Measurements from ENCODE around the gene ATP6V1D. TPM values are rescaled to one million over a fixed set of nuclear protein-coding genes. Genes with fewer than 3 reads are reported as not detected.

Gene ATP6V1D
- total RNA-seq, 2 experiments from 2014 or later, result 18.8 to 20.7 TPM

DNA sequence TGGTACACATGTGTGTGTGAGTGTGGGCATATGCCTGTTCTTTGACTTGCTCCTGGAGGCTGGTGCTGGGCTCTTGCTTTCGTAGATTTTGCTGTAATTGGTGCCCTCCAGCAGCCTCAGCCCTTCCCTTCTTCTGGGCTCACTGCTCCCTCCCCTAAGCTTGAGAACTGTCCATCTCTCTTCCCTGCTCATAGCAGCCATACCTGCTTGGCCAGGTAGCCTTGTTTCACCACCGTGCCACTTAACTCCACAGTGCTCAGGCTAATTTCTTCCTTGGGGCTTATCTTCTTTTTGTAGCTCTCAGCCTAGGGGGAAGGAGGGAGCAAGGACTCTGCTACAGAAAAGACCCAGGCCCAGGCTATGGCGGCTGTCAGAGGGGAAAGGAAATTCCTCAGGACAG is 32.5 kb upstream of the ATP6V1D start:
- TF ChIP-seq, protein P1, sequence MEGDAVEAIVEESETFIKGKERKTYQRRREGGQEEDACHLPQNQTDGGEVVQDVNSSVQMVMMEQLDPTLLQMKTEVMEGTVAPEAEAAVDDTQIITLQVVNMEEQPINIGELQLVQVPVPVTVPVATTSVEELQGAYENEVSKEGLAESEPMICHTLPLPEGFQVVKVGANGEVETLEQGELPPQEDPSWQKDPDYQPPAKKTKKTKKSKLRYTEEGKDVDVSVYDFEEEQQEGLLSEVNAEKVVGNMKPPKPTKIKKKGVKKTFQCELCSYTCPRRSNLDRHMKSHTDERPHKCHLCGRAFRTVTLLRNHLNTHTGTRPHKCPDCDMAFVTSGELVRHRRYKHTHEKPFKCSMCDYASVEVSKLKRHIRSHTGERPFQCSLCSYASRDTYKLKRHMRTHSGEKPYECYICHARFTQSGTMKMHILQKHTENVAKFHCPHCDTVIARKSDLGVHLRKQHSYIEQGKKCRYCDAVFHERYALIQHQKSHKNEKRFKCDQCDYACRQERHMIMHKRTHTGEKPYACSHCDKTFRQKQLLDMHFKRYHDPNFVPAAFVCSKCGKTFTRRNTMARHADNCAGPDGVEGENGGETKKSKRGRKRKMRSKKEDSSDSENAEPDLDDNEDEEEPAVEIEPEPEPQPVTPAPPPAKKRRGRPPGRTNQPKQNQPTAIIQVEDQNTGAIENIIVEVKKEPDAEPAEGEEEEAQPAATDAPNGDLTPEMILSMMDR (IDR thresholded peaks at IDR 0.05), result no peak
- H3K4me3 Mint-ChIP-seq, result no peak overlapping the region
- no peaks in the 10 kb centered on the region for H3K9me3 Mint-ChIP-seq
- peaks cover 2% of the 10 kb centered on the region for H3K36me3 Mint-ChIP-seq (ENCODE audit: low read depth)
- no peak for DNase-seq
- ATAC-seq, result no peak
- H3K4me1 Mint-ChIP-seq (ENCODE audit: low read depth), result no peaks in the 10 kb centered on the region
- intact Hi-C loops (cut with micrococcal nuclease), result no loop called here
- no peak overlapping the region for H3K27ac Mint-ChIP-seq
- POLR2A ChIA-PET, result no interaction called here
- no peaks in the 10 kb centered on the region for H3K27me3 Mint-ChIP-seq
- CTCF ChIA-PET, result interaction anchor here (0.9 kb wide), 1 partner anchor 9 kb away, joined by 3 read pairs; no protein-coding TSS in a partner anchor

DNA sequence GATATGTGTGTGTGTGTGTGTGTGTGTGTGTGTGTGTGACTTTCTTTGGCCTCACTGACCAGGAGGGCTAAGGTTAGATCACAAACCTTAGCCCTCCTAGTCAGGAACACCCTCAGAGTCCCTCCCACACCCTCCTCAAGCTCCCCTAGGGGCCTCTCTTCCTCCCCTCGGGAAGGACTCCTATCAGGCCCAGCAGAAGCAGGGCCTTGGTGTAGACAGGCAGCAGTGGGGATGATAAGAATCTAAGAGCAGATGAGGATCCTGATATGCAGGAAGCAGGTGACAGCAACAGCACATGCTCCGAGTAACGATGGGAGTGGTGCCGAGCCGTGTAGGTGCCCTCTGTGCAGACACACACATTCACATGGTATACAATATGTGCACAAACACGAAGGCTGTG is 31.7 kb upstream of the ATP6V1D start:
- H3K9me3 Mint-ChIP-seq, result no peaks in the 10 kb centered on the region
- TF ChIP-seq, protein P1 (IDR thresholded peaks at IDR 0.05), result no peak

DNA sequence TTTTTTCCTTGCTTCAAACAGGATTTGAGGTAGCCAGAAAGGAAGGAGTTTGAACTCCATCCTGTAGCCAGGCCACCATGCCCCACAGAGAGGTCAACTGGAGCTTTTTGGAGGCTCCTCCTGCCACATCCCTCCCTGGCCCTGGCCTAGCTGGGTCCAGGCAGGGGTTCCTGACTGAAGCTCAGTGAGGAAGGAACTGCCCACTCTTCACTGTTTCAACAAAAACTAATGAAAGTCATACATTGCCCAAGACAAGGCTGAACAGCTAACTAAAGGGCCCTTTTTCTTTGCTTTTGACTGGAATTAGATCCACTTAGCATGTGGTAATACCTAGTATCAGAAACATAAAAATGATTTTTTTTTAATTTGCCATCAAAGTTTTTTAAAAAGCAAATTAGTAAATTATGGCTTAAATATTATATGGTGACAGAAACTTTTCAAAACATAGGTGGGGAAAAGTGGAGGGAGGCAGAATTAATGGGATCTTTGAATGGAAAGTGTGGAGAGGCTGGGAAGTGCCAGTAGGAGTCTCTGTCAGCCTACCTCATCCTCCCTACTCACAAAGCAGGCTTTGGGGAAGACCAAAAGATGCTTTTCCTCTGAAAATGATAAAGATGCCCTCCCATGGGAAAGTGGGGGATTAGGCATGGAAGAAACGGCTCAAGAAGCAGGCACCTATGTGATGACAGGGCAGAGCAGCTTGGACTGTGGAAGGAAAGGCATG is 30.4 kb upstream of the ATP6V1D start:
- no peak overlapping the region for H3K4me3 Mint-ChIP-seq
- H3K27ac Mint-ChIP-seq, result no peak overlapping the region

More for the DNA sequence above, 31.7 kb upstream of the ATP6V1D start:
- no peak for DNase-seq
- Mint-ChIP-seq H3K4me3 (no peak overlapping the region), H3K4me1 (ENCODE audit: low read depth) (no peaks in the 10 kb centered on the region), H3K27ac (no peak overlapping the region), H3K36me3 (ENCODE audit: low read depth) (peaks cover 9% of the 10 kb centered on the region), H3K27me3 (no peaks in the 10 kb centered on the region)
- ChIA-PET POLR2A (interaction anchor here (1.1 kb wide), 1 partner anchor 16 kb away, joined by 3 read pairs; no protein-coding TSS in a partner anchor), CTCF (interaction anchor here (0.9 kb wide), 1 partner anchor 9 kb away, joined by 3 read pairs; no protein-coding TSS in a partner anchor)
- intact Hi-C loops (cut with micrococcal nuclease), result no loop called here
- no peak for ATAC-seq

DNA sequence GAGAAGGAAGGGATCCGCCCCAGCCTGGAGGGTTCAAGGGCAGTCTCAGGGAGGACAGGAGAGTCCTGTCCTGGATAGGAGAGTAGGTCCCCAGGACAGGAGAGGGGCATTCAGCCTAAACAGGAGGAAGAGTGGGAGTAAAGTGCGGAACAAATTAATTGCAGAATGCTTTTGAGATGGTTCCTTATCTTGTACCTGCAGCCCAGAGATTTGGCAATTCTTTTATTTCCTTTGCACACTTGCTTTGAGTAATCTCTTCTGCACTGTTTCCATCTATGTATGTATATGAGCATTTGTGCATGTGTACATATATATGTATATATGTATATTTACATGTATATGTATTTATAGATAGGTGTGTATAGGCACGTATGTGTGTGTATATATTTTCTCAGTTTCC is 29.7 kb upstream of the ATP6V1D start:
- ChIA-PET POLR2A (interaction anchor here (1.3 kb wide), 1 partner anchor 25 kb away, joined by 3 read pairs; no protein-coding TSS in a partner anchor), CTCF (no interaction called here)
- Mint-ChIP-seq H3K27me3 (no peaks in the 10 kb centered on the region), H3K36me3 (ENCODE audit: low read depth) (peaks cover 27% of the 10 kb centered on the region), H3K9me3 (no peaks in the 10 kb centered on the region), H3K4me3 (no peak overlapping the region), H3K27ac (no peak overlapping the region), H3K4me1 (ENCODE audit: low read depth) (no peaks in the 10 kb centered on the region)
- DNase-seq (no peak), ATAC-seq (no peak)
- TF ChIP-seq, protein P1 (IDR thresholded peaks at IDR 0.05), result no peak
- intact Hi-C loops (cut with micrococcal nuclease), result no loop called here

More for the DNA sequence above, 30.4 kb upstream of the ATP6V1D start:
- intact Hi-C loops (cut with micrococcal nuclease), result no loop called here
- DNase-seq (no peak), ATAC-seq (no peak)
- H3K36me3 Mint-ChIP-seq (ENCODE audit: low read depth), result peaks cover 20% of the 10 kb centered on the region
- no peaks in the 10 kb centered on the region for H3K27me3 Mint-ChIP-seq
- no peaks in the 10 kb centered on the region for H3K4me1 Mint-ChIP-seq (ENCODE audit: low read depth)
- TF ChIP-seq, protein P1 (IDR thresholded peaks at IDR 0.05), result no peak
- ChIA-PET POLR2A (interaction anchor here (1.1 to 1.3 kb wide), 2 partner anchors 17 to 26 kb away, joined by 3 read pairs; no protein-coding TSS in a partner anchor), CTCF (no interaction called here)
- H3K9me3 Mint-ChIP-seq, result no peaks in the 10 kb centered on the region

DNA sequence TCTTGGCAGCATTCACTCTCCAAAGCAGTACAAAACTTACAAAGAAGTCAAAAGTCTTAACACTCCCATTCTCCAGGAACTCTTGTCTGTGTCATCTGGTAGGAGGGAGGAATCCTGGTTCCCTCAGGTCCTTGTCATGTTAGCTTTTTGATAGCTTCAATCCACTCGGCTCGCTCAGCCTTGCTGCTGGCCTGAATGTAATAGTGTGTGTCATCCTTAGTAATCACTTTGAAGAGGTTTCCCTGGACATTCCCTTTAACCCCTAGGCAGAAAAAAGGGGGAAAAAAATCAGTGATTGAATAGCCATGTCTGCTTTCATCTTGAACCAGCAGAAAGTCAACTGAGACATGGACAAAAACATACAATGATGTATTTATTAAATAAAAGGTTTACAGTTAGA is 27.6 kb upstream of the ATP6V1D start:
- H3K36me3 Mint-ChIP-seq (ENCODE audit: low read depth), result peaks cover 38% of the 10 kb centered on the region
- POLR2A ChIA-PET, result interaction anchor here (1.7 kb wide), 1 partner anchor 22 kb away, joined by 6 read pairs; no protein-coding TSS in a partner anchor
- H3K27ac Mint-ChIP-seq, result no peak overlapping the region

More for the DNA sequence above, 27.6 kb upstream of the ATP6V1D start:
- TF ChIP-seq, protein P1 (IDR thresholded peaks at IDR 0.05), result no peak
- no peaks in the 10 kb centered on the region for H3K9me3 Mint-ChIP-seq
- CTCF ChIA-PET, result interaction anchor here (0.9 to 2.0 kb wide), 3 partner anchors 23 to 184 kb away, joined by 3 to 10 read pairs (median 5); no protein-coding TSS in a partner anchor
- DNase-seq (no peak), ATAC-seq (no peak)
- H3K4me1 Mint-ChIP-seq (ENCODE audit: low read depth), result no peaks in the 10 kb centered on the region
- H3K27me3 Mint-ChIP-seq, result no peaks in the 10 kb centered on the region
- H3K4me3 Mint-ChIP-seq, result no peak overlapping the region
- intact Hi-C loops (cut with micrococcal nuclease), result no loop called here
